ENCODE results near the gene CDKAL1.

The CDKAL1 gene

DNA sequence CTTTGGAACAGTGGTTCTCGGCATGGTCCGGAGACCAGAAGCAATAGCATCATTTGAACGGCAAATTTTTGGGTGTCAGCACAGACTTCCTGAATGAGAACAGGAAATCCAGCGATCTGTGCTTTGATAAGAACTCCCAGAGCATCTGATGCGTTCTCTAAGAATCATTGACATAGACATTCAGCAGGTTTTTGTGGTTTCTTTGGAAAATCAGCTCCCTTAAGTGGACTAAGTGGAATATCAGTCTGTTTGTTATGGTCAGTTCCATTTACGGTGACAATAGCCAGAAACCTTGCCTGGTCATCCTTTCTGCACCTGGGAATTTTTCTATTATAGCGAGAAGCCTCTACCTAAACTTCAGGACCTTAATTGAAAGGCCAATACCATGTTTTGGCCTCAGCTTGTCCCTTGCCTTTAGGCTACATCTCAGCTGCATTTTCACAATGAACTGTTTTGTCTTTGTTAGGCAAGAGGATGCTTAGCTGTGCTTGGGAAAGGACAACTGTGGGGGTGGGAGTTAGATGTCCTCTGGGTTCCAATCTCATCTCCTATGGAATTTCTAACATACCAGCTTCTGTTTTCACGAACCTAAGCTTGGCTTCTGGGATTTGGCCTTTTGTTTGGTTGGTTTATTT lies 299.7 kb downstream of the CDKAL1 start:
- TF ChIP-seq, protein P1, sequence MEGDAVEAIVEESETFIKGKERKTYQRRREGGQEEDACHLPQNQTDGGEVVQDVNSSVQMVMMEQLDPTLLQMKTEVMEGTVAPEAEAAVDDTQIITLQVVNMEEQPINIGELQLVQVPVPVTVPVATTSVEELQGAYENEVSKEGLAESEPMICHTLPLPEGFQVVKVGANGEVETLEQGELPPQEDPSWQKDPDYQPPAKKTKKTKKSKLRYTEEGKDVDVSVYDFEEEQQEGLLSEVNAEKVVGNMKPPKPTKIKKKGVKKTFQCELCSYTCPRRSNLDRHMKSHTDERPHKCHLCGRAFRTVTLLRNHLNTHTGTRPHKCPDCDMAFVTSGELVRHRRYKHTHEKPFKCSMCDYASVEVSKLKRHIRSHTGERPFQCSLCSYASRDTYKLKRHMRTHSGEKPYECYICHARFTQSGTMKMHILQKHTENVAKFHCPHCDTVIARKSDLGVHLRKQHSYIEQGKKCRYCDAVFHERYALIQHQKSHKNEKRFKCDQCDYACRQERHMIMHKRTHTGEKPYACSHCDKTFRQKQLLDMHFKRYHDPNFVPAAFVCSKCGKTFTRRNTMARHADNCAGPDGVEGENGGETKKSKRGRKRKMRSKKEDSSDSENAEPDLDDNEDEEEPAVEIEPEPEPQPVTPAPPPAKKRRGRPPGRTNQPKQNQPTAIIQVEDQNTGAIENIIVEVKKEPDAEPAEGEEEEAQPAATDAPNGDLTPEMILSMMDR (IDR thresholded peaks at IDR 0.05), result no peak
- no peak overlapping the region for H3K27ac ChIP-seq
- H3K4me3 ChIP-seq, result no peak overlapping the region
- no peak for DNase-seq (ENCODE audit: low spot score)

DNA sequence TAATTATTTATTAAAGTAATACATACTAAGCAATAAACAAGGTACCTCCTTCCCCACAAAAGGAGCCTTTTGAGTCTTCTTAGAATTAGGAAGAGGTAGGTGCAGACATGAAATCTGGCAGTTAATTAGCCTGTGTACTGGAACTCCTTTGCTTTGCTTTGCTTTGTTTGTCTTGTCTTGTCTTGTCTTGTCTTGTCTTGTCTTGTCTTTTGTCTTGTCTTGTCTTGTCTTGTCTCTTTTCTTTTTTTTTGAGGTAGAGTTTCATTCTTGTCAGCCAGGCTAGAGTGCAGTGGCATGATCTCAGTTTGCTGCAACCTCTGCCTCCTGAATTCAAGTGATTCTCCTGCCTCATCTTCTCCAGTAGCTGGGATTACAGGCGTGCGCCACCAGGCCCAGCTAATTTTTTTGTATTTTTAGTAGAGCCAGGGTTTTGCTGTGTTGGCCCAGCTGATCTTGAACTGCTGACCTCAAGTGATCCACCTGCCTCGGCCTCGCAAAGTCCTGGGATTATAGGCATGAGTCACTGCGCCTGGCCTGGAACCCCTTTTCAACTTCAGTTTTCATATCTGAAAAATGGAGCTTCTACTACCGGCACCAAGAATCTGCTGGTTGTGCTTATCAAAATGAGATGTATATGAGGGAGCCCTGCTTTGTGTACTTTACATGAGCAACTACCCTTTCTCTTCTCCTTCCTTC lies 301.2 kb downstream of the CDKAL1 start:
- Histone ChIP-seq H3K4me3 (no peak overlapping the region), H3K27ac (no peak overlapping the region)
- TF ChIP-seq, protein P1 (IDR thresholded peaks at IDR 0.05), result no peak
- no peak for DNase-seq (ENCODE audit: low spot score)

DNA sequence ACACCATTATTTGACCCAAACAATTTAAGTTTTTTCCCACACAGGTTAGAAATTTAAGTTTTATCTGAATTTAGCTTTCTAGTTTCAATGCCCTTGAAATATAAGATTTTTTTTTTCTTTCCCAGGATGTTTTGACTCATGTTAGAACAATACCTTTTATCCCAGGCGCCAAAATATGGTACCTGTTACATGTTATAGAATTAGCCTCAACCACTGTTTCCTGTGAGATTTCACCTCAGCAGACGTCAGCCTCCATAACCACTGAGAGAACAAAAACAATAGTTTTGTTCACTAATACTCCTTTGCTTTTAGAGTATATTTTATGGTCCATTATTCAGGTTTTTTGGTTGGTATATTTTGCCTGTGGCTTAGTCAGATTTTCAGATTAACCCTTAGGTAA lies 302.9 kb downstream of the CDKAL1 start:
- no peak for DNase-seq (ENCODE audit: low spot score)
- TF ChIP-seq, protein P1 (IDR thresholded peaks at IDR 0.05), result no peak
- Histone ChIP-seq H3K4me3 (no peak overlapping the region), H3K27ac (no peak overlapping the region)

DNA sequence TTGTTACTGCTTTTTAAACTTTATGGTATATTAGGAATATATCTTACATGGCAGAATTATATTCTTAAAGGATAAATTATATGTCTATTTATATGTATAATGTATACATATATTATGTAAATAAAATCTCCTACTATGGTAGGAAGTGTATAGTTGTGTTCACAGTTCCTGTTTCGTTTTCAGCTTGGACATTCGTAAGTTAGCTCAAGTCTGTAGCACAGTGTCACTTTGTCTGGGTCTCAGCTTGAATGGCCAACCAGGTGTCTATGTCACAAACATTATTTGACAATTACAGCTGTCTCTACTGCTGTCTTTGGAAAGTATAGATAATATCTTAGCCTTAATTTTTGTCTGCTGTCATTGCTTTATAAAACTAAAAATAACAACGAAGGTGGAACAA lies 303.9 kb downstream of the CDKAL1 start:
- TF ChIP-seq, protein P1 (IDR thresholded peaks at IDR 0.05), result no peak
- H3K4me3 ChIP-seq, result no peak overlapping the region
- no peak overlapping the region for H3K27ac ChIP-seq
- DNase-seq (ENCODE audit: low spot score), result no peak

DNA sequence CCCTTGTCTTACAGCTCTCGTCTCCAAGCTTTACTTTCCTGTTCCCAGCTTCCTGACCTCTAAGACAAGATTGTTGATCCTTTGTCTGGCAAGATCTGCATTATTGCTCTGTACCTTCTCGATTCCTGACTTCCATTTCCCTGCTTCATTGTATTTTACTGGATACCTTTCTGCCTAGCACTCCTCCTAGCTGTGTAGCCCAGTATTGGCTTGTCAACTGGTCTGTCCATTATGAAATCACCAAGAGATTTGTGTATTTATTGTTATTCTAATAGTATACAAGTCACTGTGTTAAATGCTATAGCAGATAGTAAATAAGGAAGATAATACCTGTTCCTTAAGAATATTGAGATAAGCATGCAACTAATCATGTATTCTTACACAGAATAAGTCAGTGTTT lies 305.4 kb downstream of the CDKAL1 start:
- H3K27ac ChIP-seq, result no peak overlapping the region
- no peak for DNase-seq (ENCODE audit: low spot score)
- TF ChIP-seq, protein P1 (IDR thresholded peaks at IDR 0.05), result no peak
- H3K4me3 ChIP-seq, result no peak overlapping the region

DNA sequence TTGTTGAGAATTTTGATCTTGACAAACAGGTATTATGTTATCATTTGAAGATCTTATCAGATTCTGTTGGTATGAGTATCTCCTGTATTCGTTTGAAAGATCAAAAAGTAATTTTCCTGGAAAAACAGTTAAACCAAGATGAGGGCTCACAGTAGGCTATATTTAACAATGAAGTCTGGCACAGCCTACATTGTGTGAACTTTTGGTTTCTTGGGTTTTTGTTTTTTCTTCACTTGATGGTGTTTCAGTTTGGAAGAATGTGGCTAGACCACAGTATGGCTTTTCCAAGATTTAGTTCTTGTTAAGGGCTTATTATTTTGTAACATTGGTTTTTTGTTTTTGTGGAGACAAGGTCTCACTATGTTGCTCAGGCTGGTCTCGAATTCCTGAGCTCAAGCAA lies 306.4 kb downstream of the CDKAL1 start:
- Histone ChIP-seq H3K27ac (no peak overlapping the region), H3K4me3 (no peak overlapping the region)
- no peak for DNase-seq (ENCODE audit: low spot score)
- TF ChIP-seq, protein P1 (IDR thresholded peaks at IDR 0.05), result no peak

DNA sequence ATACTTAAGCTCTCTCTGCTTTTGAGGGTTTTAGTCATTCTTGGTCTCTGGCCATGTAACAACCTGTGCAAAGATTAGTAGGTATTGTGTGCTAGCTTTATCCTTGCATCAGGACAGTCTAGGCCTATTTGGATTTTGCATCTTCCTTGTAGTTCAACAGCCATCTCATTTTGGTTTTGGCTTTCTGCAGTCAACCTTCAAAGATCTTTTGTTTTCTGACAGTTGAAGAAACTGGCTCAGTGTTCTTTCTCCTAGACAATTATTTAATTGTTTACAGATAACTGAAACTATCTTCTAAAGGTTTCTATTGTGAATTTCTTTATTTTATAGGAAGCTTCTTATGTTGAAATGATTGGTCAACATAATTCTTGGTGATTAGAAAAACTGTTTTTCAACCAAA lies 307.5 kb downstream of the CDKAL1 start:
- no peak for DNase-seq (ENCODE audit: low spot score)
- Histone ChIP-seq H3K4me3 (no peak overlapping the region), H3K27ac (no peak overlapping the region)
- TF ChIP-seq, protein P1 (IDR thresholded peaks at IDR 0.05), result no peak

All from coronary artery (tissue), 2 donors.